UCSD-AML1 (cell line): ENCODE measurements around the gene ZC3HAV1.
A peak's percentile ranks its signal among the peaks of the same experiment; 100 is the strongest.
"Not testable (repeated sequence)": the region's sequence is repeated elsewhere in the genome, so short reads cannot be mapped to it uniquely, and the experiment has no call there.

Source experiments
- DNase-seq: peaks from one replicate; lab custom pipeline; 2025; ENCODE audit not compliant: unreplicated experiment; lab: John Stamatoyannopoulos, UW

ZC3HAV1 gene

DNA sequence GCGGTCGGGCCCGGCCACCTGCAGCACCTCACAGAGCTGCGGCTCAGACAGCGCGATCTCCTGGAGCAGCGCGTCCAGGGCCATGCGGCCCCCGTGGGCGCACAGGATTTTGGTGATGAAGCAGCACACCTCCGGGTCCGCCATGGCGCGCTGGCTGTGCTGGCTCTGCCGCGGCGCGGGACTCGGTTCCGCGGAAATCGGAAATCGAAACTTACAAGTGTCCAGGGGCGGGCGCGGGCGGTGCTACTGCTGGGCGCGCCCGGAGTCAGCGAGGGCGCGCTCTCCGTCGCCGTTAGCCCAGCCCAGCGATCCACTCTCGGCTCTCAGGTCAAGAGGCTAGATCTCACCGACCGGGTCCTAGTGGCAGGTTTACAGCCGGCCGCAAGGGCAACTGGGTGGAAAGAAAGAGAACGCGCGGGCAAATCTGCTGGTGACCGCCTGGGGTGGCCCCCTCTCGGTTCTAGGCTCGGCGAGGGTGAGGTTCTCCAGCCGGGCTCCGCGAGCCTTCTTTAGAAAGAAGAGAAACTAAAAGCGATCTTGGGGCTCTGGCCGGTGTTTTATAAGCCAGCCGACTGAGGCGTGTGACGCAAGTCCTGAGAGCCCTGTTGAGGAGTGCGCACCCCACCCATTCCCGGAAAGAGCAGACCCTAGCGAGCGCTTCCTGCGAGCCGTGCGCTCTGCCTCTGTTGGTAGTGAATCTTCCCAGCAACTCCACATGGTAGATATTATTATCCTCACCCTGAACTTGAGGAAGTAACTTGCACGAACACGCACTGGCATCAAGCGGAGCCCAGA is at the start of gene ZC3HAV1:
Gene ZC3HAV1, minus strand, starts transcription at position 533 of the 795 bp plus-strand sequence. Its CDS starts 389 bp downstream, at position 144.
- DNase-seq = peak; percentile 80

DNA sequence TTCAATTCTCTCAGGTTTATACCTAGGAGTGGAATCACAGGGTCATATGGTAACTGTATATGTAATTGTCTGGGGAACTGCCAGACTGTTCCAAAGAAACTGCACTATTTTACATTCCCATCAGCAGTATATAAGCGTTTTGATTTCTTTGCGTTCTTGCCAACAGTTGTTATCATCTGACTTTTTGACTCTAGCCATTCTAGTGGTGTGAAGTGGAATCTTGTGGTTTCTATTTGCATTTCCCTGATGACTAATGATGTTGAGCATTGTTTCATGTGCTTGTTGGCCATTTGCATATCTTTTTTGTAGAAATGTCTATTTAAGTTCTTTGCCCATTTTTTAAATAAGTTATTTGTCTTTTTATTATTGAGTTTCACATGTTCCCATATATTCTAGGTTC is 44.3 kb upstream of the ZC3HAV1 start:
- no peak for DNase-seq

DNA sequence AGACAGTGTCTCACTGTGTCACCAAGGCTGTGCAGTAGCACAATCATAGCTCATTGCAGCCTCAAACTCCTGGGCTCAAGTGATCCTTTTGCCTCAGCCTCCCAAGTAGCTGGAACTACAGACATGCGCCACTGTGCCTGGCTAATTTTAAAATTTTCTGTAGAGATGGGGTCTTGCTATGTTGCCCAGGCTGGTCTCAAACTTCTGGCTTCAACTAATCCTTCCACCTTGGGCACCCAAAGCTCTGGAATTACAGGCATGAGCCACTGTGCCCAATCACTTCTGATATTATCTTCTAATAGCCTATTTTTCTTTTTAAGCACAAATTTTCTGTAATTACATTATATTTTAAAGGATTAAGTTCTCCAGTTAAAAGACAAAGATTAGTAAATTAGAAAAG is 42.6 kb upstream of the ZC3HAV1 start:
- no peak for DNase-seq

DNA sequence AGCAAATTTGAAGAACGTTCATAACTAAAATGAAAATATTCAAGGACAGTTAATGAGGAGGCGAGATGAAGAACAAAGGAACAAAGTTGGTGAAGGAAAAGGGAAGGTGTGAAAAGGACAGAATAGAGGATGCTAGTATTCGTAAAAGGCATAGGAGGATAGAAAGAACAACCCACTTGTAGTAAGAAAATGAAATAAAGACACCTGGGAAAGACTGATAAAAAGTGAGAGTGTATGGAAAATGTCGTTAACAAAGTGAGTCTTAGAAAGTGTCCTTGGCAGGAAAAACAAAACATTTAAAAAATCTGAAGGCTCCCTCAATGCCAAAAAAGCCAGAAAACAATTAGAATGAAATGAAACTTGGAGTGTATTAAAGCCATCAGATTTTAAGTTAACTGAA is 29.6 kb upstream of the ZC3HAV1 start:
- DNase-seq = no peak

DNA sequence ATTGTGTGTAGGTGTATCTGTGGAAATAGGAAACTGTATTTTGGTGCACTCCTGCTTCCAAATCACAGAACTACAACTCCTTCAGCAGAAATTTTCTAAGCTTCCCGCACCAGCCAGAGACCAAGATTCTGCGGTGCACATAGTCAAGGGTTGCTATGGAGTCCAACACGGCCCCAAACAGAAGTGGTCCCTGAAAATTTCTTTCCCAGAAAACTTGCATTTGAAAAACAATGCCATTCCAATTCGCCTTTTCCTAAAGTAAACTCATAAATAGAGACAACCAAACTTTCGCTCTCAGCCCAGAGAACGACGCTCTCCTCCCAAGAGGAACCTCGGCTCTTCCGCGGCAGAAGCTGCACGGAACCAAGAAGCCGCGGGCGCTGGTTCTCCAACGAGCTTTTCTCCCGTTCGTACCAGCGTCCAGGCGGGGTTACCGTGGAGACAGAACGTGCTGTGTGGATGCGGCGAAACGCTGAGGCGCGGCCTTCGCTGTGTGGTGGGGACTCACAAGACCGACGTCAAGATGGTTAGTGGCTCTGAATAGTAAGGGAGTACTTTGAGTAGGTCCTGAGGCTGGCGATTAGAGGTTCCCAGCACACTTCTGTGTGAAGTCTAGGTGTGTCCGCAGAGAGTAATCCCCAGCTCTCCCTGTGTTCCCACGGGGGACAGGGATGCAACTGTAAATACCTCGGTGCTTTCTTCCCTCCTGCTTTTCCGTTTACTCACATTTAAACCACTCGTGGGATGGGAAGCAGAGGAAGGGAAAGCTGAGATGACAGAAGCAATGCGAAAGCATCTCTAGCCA is 24.0 kb upstream of the ZC3HAV1 start:
- DNase-seq = peak; percentile 78

DNA sequence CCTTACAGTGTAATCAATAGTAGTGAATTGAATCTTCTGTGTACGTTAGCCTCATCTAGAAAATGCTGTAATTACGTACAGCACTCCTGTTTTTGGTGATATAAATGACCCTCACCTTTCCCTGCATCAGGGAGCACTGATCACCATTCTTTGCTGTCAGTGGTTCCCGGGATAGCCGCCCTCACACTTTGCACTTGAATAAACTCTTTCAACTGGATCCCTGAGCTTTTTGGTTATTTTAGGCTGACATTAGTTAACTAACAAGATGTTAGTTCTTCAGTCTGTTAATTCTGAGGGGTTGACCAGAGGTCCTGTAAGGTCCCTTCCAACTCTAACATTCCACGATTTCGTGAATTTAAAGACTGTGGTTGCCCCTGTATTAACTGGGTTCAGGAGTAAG is 23.4 kb upstream of the ZC3HAV1 start:
- no peak for DNase-seq

DNA sequence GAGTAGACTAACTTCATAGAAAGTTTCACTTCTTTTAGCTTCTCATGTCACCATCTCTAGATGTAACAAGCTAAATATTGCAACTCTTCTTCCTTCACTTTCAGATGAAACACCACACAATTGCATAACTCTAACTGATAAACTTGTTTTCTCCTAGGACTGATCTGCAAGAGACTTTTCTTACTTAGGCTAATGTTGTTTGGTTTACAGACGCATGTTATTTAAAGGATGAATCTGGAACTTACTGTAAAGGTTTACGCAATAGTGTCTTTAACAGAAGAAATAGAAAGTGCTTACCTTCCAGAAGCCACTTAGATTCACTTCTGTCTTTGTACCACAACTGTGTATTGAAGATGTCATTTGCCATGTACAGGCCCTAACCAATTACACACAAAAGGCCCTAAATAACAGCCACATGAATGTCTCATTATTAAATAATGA is 22.1 kb upstream of the ZC3HAV1 start:
- DNase-seq = no peak

DNA sequence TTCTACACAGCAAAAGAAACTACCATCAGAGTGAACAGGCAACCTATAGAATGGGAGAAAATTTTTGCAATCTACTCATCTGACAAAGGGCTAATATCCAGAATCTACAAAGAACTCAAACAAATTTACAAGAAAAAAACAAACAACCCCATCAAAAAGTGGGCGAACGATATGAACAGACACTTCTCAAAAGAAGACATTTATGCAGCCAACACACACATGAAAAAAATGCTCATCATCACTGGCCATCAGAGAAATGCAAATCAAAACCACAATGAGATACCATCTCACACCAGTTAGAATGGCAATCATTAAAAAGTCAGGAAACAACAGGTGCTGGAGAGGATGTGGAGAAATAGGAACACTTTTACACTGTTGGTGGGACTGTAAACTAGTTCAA is 20.3 kb upstream of the ZC3HAV1 start:
- DNase-seq = not testable (repeated sequence)

DNA sequence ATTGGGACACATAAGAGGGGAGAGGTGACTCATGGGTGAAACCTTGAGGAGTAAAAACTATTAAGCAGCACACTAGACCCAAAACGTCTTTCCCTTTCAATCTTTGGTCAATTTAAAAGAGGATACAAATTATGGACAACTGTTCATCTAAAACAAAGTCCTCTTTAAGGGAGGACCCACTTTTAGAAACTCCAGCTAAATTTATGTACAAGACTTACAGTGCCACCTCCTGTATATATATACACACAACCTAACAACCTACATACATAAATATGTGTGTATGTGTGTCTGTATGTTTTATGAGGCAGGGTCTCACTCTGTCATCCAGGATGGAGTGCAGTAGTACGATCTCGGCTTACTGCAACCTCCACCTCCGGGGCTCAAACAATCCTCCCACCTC is 18.1 kb upstream of the ZC3HAV1 start:
- DNase-seq = no peak

DNA sequence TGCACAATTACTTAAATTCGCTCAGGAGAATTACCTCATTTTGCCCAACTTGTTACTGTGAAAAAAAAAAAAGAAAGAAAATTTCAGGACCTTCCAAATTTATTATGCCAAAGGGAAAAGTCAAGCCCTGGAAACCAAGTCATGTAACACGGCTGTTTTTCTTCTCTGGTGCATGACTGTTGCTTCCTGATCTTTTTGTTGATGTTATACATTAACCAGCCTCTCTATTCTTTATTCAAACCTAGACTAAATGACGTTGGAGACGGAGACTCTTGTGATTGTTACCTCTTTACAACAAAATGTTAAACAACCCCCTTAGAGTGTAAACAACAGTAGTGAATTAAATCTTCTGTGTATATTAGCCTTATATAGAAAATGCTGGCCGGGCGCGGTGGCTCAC is 16.1 kb upstream of the ZC3HAV1 start:
- DNase-seq = no peak

DNA sequence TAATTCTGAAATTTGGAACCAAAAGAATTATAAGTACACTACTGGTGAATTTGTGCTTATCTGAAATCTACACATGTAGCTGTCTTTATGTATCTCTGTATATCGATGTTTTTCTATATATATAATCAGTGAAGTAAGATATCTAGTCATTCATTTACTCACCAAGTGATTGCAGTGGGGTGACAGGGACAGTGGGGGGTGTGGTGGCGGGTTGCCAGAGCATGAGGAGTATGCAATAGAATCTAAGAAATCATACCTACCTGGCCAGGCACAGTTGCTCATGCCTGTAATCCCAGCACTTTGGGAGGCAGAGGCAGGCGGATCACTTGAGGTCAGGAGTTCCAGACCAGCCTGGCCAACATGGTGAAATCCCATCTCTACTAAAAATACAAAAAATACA is 15.5 kb upstream of the ZC3HAV1 start:
- DNase-seq = not testable (repeated sequence)

DNA sequence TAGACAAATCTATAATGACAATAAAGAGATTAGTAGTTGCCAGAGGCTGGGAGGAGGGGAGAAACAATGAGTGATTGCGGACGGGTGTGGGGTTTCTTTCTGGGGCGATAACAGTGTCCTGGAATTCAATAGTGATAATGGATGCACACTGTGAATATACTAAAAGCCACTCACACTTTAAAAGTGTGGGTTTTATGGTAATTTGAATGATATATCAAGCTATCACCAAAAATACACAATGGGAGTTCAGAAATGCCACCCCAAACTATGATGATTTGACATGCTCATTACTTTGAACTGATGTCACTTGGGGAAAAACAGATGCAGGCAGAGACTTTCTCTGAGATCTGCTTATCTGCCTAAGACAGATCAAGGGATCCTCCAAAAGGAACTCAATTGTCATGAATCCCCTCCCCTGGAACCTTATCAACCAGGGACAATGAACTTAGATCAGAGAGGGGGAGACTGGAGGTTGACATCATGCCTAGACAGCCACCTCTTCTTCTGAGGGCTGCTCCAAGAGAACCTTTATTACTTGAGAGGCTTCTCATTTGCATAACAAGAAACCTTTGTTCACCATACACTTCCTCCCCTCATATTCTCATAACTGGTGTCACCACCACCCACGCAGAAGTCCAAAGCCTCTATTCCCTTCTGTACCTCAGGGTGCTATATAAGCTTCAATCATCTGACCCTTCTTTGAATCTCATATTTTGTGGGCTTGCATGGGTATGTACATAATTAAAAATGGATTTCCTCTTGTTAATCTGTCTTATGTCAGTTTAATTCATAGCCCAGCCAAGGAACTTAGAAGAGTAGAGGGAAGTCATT is 14.8 kb upstream of the ZC3HAV1 start:
- DNase-seq = no peak

DNA sequence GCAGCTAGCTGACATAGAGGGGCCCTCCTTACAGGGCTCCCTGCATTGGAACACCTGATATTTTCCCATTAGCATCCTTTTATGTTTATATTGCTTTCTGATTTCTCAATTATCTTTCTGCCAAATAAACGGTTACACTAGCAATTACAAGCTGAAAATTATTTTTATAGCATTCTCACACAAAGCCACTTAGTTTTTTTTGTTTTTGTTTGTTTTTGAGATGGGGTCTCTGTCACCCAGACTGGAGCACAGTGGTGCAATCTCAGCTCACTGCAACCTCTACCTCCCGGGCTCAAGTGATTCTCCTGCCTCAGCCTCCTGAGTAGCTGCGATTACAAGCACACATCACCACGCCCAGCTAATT is 9.9 kb upstream of the ZC3HAV1 start:
- DNase-seq = no peak

DNA sequence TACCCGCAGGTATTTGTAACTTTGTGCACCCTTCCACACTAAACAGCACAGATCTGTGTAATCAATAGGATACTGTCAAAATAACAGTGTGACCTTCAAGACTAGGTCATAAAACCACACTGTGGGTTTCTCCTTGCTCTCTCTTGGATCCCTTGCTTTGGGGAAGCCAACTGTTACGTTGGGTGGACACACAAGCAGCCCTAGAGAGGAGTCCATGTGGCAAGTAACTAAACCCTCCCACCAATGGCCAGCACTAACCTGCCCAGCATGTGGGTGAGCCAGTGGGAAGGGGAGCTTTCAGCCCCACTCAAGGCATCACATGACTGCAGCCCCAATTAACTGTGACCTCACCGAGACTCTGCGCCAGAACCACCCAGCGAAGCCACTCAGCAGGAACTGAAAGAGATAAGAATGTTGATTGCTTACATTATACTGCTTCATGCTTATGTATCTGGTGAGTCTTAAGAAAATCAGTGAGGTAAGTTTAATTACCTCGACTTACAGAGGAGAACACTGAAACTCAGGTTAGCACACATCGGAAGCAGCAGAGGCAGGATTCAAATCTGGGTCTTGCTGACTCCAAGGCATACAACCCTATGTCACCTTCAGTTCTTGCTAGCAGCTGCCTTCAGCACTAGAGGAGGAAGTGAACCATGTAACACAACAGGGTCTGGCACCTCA is 9.4 kb upstream of the ZC3HAV1 start:
- DNase-seq = peak; percentile 7

DNA sequence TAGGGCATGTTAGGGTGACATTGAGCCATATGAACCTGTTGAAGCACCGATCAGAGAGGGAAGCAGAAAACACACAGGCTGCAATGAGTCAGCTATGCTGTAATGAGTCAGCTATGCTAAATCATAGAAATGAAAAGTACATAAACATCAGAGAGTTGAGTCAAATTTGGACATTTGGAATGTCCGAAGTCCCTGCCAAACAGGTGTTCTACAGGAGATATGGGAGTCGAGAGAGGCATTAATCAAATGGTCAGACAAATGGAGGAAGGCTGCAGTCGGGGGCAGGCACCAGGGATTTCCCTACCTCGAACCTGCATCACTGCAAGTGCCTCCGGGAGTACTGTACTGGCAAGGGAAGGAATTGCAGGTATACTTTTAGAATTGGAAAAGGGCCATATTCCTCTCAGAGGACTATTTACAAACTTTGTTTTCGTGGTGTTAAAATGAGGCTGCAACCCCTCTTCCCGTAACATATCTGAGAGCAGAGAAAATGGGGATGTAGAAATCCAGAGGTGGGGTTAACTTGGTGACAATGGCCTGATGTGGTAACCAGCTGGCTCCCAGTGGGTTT is 8.8 kb upstream of the ZC3HAV1 start:
- DNase-seq = no peak

DNA sequence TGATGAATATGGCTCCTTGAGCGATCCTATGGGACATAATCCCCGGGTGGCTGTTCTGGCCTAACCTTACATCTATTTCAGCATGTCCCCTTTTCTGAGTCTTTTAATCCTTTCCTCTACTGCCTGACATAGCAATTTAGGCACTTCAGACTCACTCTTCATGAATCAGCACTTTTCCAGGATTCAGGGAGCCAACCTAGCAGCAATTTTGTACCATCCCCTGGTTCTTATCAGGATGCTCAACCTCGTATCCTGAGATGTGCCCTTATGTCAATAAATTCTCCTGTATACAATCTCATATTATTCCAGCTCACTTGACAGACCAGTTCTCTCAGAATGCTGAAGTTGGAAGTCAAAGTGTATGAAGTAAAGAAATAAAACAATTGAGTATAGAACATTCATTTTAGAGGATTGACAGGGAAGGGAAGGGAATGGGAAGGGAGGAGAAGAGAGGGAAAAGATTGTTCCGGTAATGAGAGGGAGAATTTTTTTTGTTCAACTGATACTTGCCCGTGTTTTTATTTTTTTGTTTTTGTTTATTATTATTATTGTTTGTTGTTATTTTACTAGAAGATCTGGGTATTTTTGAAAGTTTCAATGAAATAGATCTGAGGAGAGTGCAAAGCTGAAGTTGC is 8.2 kb upstream of the ZC3HAV1 start:
- DNase-seq = no peak

DNA sequence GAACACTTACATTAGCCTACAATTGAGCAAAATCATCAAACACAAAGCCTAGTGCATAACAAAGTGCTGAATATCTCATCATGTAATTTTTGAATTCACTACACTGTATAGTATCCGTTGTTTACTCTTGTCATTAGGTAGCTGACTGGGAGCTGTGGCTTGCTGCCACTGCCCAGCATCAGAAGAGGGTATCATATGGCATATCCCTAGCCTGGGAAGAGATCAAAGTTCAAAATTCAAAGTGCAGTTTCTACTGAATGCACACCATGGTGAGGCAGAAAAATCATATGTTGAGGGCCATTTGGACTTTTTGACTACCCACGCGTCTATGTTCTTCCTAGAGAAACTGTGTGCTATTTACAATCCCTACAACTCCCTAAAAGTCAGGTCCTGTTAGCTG is 7.5 kb upstream of the ZC3HAV1 start:
- DNase-seq = no peak

DNA sequence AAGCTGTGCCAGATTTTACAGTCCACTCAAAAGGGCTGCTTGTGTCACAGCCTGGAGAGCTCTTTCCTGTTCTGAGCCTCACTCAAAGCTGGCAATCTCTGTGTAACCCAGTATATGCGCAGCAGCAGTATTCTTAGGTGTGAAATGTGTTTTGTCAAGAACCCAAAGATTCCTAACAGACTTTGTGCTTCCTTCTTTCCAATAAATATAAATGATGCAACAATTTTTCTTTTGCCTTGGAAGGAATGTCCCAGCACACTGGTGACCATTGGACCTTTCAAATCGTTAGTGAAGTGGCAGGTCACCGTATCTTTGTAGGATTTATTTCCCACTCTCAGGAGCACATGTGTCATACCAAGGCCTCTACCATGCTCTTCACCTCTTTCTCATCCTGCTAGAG is 5.6 kb upstream of the ZC3HAV1 start:
- no peak for DNase-seq

DNA sequence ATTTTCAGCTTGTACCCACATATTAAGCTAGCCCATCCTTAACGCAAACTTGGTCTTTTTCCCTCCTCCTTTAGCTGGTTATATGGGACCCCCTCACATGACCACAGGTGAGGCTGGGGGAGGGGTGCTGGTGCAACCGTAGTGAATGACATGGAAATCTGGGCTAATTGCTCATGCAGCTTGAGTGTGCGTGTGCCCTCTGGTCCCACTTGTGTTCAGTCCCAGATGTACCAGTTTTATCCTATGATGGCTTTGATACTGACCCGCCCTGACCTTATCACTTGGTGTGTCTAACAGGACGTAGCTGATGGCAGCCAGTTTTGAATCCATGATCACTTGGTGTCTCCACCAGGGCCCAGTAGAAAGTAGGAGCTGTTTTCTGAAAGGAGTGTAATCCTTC is 5.1 kb upstream of the ZC3HAV1 start:
- DNase-seq = no peak

DNA sequence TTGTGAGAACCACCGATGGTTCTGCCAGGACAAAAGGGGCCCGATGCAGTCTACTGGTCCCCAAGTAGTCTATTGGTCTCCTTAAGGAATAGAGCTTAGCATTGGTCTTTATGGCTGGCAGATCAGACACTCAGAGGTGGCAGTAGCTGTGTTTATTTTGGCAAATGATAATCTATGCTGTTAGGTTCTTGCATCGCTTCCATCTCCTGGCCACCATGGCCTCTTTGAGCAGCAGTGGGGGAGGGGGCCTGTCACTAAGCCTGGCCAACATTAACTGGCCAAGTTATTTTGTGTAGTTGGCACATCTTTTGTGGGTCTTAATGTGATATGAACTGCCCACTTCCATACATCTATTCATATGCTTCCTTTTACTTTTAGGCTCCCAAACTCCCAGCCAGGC is 4.5 kb upstream of the ZC3HAV1 start:
- DNase-seq = no peak
